K562 (cell line): ENCODE results near the gene OLFML2B. TPM values are rescaled to one million over a fixed set of nuclear protein-coding genes. Genes with fewer than 3 reads are reported as not detected.

Experiments
- ATAC-seq: fragments of 200-7000 bp; cut with Tn5 transposase; 3 replicates; pipeline ENCODE4 v1.9.1; 2020; ENCODE audit warnings: moderate library complexity
- BruUV-seq: library from RNA; stranded (reverse); fragments of 400-500 nt; replicated peaks from 2 replicates; lab custom pipeline; 2021; lab: Mats Ljungman, UMichigan
- CTCF ChIA-PET: fragments of 300-600 bp; formaldehyde crosslinking; extraction: SDS; loops from one replicate; lab custom pipeline; 2021; ENCODE audit warnings: low intra/inter-chr PET ratio; lab: Yijun Ruan, JAX
- POLR2A ChIA-PET: fragments of 300-600, 350-650 bp; sonication (Branson Sonifier 250); formaldehyde crosslinking; extraction: SDS; loops from one replicate; lab custom pipeline; 2021; ENCODE audit warnings: antibody characterized with exemption, inconsistent platforms; lab: Yijun Ruan, JAX
- DNase-seq, 4 experiments: peaks; one replicate each; pipeline versions ENCODE4 v3.0.0 to v3.0.0-alpha.2; 2011 to 2018; ENCODE audit warnings: low spot score in 3 of 4, mixed read lengths in 3 of 4; ENCODE audit errors: extremely low read depth in 1 of 4
- FAIRE-seq: peaks from 2 replicates; lab custom pipeline; 2011; peaks lifted over from hg19 to GRCh38; lab: Jason Lieb, UNC
- H2AFZ ChIP-seq: 2 replicates; pipeline ENCODE4 v1.6.0; 2011; ENCODE audit warnings: low read depth, low read length, control low read depth, inconsistent platforms
- H3K27ac ChIP-seq: fragments of 200-600 bp; 3 replicates; pipeline ENCODE4 v1.8.0; 2011; ENCODE audit warnings: low read depth, mild to moderate bottlenecking, control low read depth, inconsistent platforms, low read length, moderate library complexity, mixed read lengths; ENCODE audit errors: extremely low read depth
- H3K27me3 ChIP-seq, 2 experiments: fragments of 300-600 bp in 1 of 2; 2 replicates in 1 of 2; 3 replicates in 1 of 2; pipeline versions ENCODE4 v1.6.0 to v1.8.0; 2011; ENCODE audit warnings: inconsistent platforms in 2 of 2, low read length in 2 of 2, mild to moderate bottlenecking in 1 of 2, mixed read lengths in 1 of 2, moderate library complexity in 1 of 2; ENCODE audit not compliant: control insufficient read depth in 2 of 2, insufficient read depth in 2 of 2
- H3K36me3 ChIP-seq: fragments of 300-600 bp; 3 replicates; pipeline ENCODE4 v1.8.0; 2011; ENCODE audit warnings: mild to moderate bottlenecking, low read length, inconsistent platforms; ENCODE audit not compliant: control insufficient read depth, insufficient read depth
- H3K4me1 ChIP-seq, 2 experiments: fragments of 200-600 bp in 1 of 2; replicated peaks in 1 of 2; 2 replicates in 1 of 2; 3 replicates in 1 of 2; pipeline versions ENCODE4 v1.5.1 to v1.8.0; 2011; ENCODE audit warnings: inconsistent platforms in 2 of 2, low read length in 2 of 2, mild to moderate bottlenecking in 1 of 2, mixed read lengths in 1 of 2, moderate library complexity in 1 of 2; ENCODE audit not compliant: control insufficient read depth in 2 of 2, insufficient read depth in 2 of 2
- H3K4me2 ChIP-seq: 2 replicates; pipeline ENCODE4 v1.6.1; 2011; ENCODE audit warnings: low read length, control low read depth, inconsistent platforms, mixed read lengths; ENCODE audit not compliant: insufficient read depth
- H3K4me3 ChIP-seq: fragments of 200-600 bp; sonication (generic), shearing (Covaris generic); 2 replicates; pipeline ENCODE4 v1.5.1; 2016; ENCODE audit warnings: control low read depth, inconsistent platforms
- H3K79me2 ChIP-seq: fragments of 200-600 bp; 3 replicates; pipeline ENCODE4 v1.8.0; 2011; ENCODE audit warnings: low read length, inconsistent platforms; ENCODE audit not compliant: control insufficient read depth, insufficient read depth
- H3K9ac ChIP-seq, 2 experiments: 2 replicates each; pipeline versions ENCODE4 v1.6.0 to v1.6.1; 2011; ENCODE audit warnings: low read depth in 2 of 2, low read length in 2 of 2, control low read depth in 1 of 2, inconsistent platforms in 1 of 2, mild to moderate bottlenecking in 1 of 2, mixed read lengths in 1 of 2; ENCODE audit not compliant: insufficient read depth in 1 of 2
- H3K9me1 ChIP-seq: one replicate; pipeline ENCODE4 v1.6.0; 2011; ENCODE audit warnings: inconsistent platforms, mild to moderate bottlenecking, low read length, moderate library complexity; ENCODE audit not compliant: control insufficient read depth, insufficient read depth
- H3K9me3 ChIP-seq: replicated peaks from 2 replicates; pipeline ENCODE4 v1.5.1; 2011; ENCODE audit warnings: low read depth, low read length, inconsistent platforms; ENCODE audit not compliant: control insufficient read depth, insufficient read depth
- H4K20me1 ChIP-seq: replicated peaks from 2 replicates; pipeline ENCODE4 v1.6.1; 2011; ENCODE audit warnings: low read length, inconsistent platforms, mixed read lengths; ENCODE audit not compliant: control insufficient read depth, insufficient read depth
- BMI1 ChIP-seq: fragments of 150-350 bp; IDR thresholded peaks from 2 replicates; pipeline ENCODE4 v1.6.1; 2014; ENCODE audit warnings: low read length
- EP400 ChIP-seq: fragments of 450-650 bp; IDR thresholded peaks from 2 replicates; pipeline ENCODE4 v1.6.1; 2017; ENCODE audit warnings: antibody characterized with exemption, mild to moderate bottlenecking, moderate library complexity
- FOXA3 ChIP-seq, 2 experiments: fragments of 450-650 bp in 1 of 2; sonication (generic) in 1 of 2; formaldehyde crosslinking; IDR thresholded peaks in 1 of 2; conservative IDR thresholded peaks in 1 of 2; 2 replicates each; pipeline versions ENCODE4 v1.4.0 to v1.8.0; 2020 to 2022; ENCODE audit warnings: mild to moderate bottlenecking in 2 of 2, missing genetic modification reagents in 1 of 2
- FOXK1 ChIP-seq: sonication (generic); formaldehyde crosslinking; IDR thresholded peaks from 2 replicates; pipeline ENCODE4 v1.8.0; 2022; ENCODE audit warnings: missing genetic modification reagents, mild to moderate bottlenecking, borderline replicate concordance
- HNRNPLL ChIP-seq: fragments of 200-400 bp; formaldehyde crosslinking; IDR thresholded peaks from 2 replicates; pipeline ENCODE4 v1.6.1; 2017; ENCODE audit warnings: low read length, low read depth, mild to moderate bottlenecking; ENCODE audit not compliant: poor library complexity, severe bottlenecking
- HOXB6 ChIP-seq: fragments of 250-450 bp; sonication (Bioruptor Pico); IDR thresholded peaks from 2 replicates; pipeline ENCODE4 v1.5.1; 2022; ENCODE audit warnings: mild to moderate bottlenecking, borderline replicate concordance
- SMARCC2 ChIP-seq: fragments of 450-650 bp; IDR thresholded peaks from 2 replicates; pipeline ENCODE4 v1.6.1; 2017; ENCODE audit warnings: antibody characterized with exemption, moderate library complexity, mild to moderate bottlenecking, low read depth
- TFAM ChIP-seq: fragments of 250-450 bp; sonication (Bioruptor Pico); conservative IDR thresholded peaks from 2 replicates; pipeline ENCODE4 v1.5.0; 2021; ENCODE audit warnings: mild to moderate bottlenecking, moderate library complexity
- WHSC1 ChIP-seq: IDR thresholded peaks from one replicate; pipeline ENCODE4 v1.6.1; 2012; ENCODE audit warnings: low read length, control low read depth, inconsistent platforms
- ZNF146 ChIP-seq: IDR thresholded peaks from one replicate; pipeline ENCODE4 v1.6.1; 2018; ENCODE audit warnings: missing compliant biosample characterization; ENCODE audit not compliant: unreplicated experiment
- WGBS: fragments of 100-300 bp; shearing (Covaris generic); methylation state at CpG from one replicate; pipeline ENCODE4 v1.1.6; 2016; ENCODE audit warnings: low coverage, mixed read lengths; ENCODE audit not compliant: insufficient coverage; ENCODE audit errors: missing lambda C conversion rate; 5-methylcytosine and 5-hydroxymethylcytosine counted together
- in situ Hi-C: fragments of 300-500 bp; cut with MboI; formaldehyde crosslinking; loops from 4 replicates; pipeline ENCODE4 v1.15.0; 2018; ENCODE audit warnings: inconsistent platforms, mixed read lengths
- intact Hi-C: fragments of 100-400 bp; cut with micrococcal nuclease; formaldehyde crosslinking; loops from 2 replicates; pipeline ENCODE4 v1.14.2; 2022
- polyA plus RNA-seq, 8 experiments: library from polyadenylated mRNA; depleted of rRNA in 4 of 8; stranded (reverse) in 5 of 8; unstranded in 3 of 8; fragments of >200 nt; fragmentation: Nextera tagmentation in 2 of 8; fragmentation: Illumina TruSeq in 1 of 8; extraction: Ambion mirVana in 2 of 8; extraction: Trizol in 1 of 8; gene quantifications; 2 replicates each; pipeline versions ENCODE4 v1.2.1 to v1.2.3, GENCODE V29; 2011 to 2014; ENCODE audit warnings: inconsistent platforms in 1 of 8, missing spikeins in 1 of 8
- total RNA-seq, 7 experiments: library from RNA; depleted of rRNA in 6 of 7; stranded (reverse); fragments of >200 nt in 6 of 7; fragmentation: Illumina TruSeq in 2 of 7; extraction: Trizol in 2 of 7; gene quantifications; 2 replicates each; pipeline versions ENCODE4 v1.2.1 to v1.2.3, GENCODE V29; 2011 to 2021; ENCODE audit warnings: low replicate concordance in 1 of 7
- TF ChIP-seq, protein P1 (sequence below): sonication (generic); IDR thresholded peaks from 2 replicates; pipeline ENCODE4 v1.6.1; 2016
- TF ChIP-seq, protein P2 (sequence below): IDR thresholded peaks from 2 replicates; pipeline ENCODE4 v1.6.1; 2014; ENCODE audit warnings: antibody characterized with exemption
- TF ChIP-seq, protein P3 (sequence below): sonication (generic); formaldehyde crosslinking; IDR thresholded peaks from 2 replicates; pipeline ENCODE4 v1.8.0; 2022; ENCODE audit warnings: missing genetic modification reagents, mild to moderate bottlenecking, borderline replicate concordance

OLFML2B gene
- total and polyA plus RNA-seq, 9 of the 15 experiments (the other 6 are each of a cell fraction or from before 2014, with no cell fraction given) = not detected

DNA sequence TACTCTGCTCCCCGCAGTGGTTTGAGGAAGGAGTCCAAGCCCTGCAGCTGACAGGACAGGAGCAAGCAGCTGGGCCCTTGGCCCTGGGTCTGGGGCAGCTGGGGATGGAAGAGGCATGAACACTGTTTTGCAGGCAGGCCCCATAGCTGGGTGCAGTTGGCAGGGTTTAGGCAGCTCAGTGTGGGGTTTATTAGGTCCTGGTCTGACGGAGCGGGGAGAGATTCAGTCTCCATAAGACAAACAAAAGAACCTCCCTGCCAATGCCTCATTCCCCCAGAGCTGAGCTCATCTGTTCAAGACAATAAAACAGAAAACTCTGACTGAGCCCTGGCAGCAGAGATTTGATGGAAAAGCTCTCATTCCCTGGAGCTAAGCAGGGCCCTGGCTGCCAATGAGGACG lies 37.3 kb downstream of the OLFML2B start (continued):
- TF ChIP-seq, protein P1, sequence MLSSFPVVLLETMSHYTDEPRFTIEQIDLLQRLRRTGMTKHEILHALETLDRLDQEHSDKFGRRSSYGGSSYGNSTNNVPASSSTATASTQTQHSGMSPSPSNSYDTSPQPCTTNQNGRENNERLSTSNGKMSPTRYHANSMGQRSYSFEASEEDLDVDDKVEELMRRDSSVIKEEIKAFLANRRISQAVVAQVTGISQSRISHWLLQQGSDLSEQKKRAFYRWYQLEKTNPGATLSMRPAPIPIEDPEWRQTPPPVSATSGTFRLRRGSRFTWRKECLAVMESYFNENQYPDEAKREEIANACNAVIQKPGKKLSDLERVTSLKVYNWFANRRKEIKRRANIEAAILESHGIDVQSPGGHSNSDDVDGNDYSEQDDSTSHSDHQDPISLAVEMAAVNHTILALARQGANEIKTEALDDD = no peak
- TF ChIP-seq, all 486 proteins: peak for 0

DNA sequence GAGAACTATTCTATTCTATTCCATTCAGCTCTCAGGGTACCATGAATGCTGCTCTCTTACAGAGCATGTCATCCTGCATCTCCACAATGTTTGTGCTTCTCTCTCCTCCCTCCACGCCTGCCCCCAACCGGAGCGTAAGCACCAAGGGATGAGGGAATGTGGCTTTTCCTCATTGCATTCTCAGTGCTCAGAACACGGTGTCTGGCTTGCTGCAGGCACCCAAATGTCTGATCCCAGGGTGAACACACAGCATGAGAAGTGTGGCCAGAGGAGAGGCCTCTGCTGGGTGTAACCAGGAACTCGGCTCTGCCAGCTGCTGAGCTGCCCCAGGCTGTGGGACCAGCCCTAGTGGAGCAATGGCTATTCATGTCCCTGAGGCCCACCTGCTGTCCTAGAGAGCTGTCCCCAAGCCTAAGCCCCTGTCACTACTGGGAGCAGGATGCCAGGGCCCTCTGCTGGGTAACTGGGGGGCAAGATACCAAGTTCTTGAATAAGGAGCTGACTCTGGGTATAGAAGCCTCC lies 38.3 kb downstream of the OLFML2B start:
- in situ Hi-C loops (no loop called here), intact Hi-C loops (no loop called here)
- 0% methylated on average over 5 of the region's 5 CpGs for WGBS
- Histone ChIP-seq H3K4me1 (peaks cover 0 to 8% of the 10 kb centered on the region in 2 experiments; a peak in 2 of 5 replicates), H3K79me2 (no peaks in the 10 kb centered on the region), H3K9ac (no peak overlapping the region), H3K27ac (no peak overlapping the region), H3K36me3 (no peaks in the 10 kb centered on the region), H3K9me3 (no peaks in the 10 kb centered on the region), H3K4me3 (no peak overlapping the region), H3K4me2 (no peak overlapping the region), H3K9me1 (no peaks in the 10 kb centered on the region)
- ATAC-seq (no peak), FAIRE-seq (no peak)
- CTCF ChIA-PET = no interaction called here
- TF ChIP-seq HNRNPLL (no peak), EP400 (no peak), HOXB6 (CRISPR knock-in tag) (no peak), FOXA3 (CRISPR knock-in tag; conservative IDR thresholded peaks at IDR 0.05 in 1 of 2, IDR thresholded peaks at IDR 0.05 in 1 of 2) (no peak), SMARCC2 (no peak), ZNF146 (no peak), BMI1 (no peak), WHSC1 (no peak), FOXK1 (CRISPR knock-in tag) (no peak), TFAM (no peak)
- TF ChIP-seq, protein P2, sequence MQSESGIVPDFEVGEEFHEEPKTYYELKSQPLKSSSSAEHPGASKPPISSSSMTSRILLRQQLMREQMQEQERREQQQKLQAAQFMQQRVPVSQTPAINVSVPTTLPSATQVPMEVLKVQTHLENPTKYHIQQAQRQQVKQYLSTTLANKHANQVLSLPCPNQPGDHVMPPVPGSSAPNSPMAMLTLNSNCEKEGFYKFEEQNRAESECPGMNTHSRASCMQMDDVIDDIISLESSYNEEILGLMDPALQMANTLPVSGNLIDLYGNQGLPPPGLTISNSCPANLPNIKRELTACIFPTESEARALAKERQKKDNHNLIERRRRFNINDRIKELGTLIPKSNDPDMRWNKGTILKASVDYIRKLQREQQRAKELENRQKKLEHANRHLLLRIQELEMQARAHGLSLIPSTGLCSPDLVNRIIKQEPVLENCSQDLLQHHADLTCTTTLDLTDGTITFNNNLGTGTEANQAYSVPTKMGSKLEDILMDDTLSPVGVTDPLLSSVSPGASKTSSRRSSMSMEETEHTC = no peak
- TF ChIP-seq, protein P3, sequence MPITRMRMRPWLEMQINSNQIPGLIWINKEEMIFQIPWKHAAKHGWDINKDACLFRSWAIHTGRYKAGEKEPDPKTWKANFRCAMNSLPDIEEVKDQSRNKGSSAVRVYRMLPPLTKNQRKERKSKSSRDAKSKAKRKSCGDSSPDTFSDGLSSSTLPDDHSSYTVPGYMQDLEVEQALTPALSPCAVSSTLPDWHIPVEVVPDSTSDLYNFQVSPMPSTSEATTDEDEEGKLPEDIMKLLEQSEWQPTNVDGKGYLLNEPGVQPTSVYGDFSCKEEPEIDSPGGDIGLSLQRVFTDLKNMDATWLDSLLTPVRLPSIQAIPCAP (CRISPR knock-in tag) = no peak
- TF ChIP-seq, all 486 proteins: peak for 0
- Histone ChIP-seq H2AFZ (no peak overlapping the region), H4K20me1 (no peaks in the 10 kb centered on the region), H3K27me3 (peaks cover 13 to 61% of the 10 kb centered on the region in 2 experiments)
- BruUV-seq = no TSS peak
- no peak for DNase-seq
- POLR2A ChIA-PET = no interaction called here
